ENCODE data around the gene GAS6.

The GAS6 gene

GRCh38 chr13:113860665-113861432 is 3.0 kb downstream of the GAS6 start:
- Histone ChIP-seq H3K9me3 (replicated peaks; ENCODE audit: insufficient read depth, low read length) (no peaks in the 10 kb centered on the region), H3K79me2 (ENCODE audit: low read length) (peaks cover 87% of the 10 kb centered on the region), H3K9me2 (replicated peaks; ENCODE audit: insufficient read depth, low read length) (no peaks in the 10 kb centered on the region), H3F3A (ENCODE audit: insufficient read depth, low read length) (peaks cover 79% of the 10 kb centered on the region), H3K4me2 (ENCODE audit: low read depth, low read length) (peak overlapping the region; percentile 96), H3K4me1 (ENCODE audit: low read length) (peaks cover 54% of the 10 kb centered on the region), H2AFZ (ENCODE audit: low read length) (no peak overlapping the region), H4K20me1 (ENCODE audit: insufficient read depth, low read length) (no peaks in the 10 kb centered on the region), H3K27me3 (replicated peaks; ENCODE audit: insufficient read depth, low read length) (no peaks in the 10 kb centered on the region), H3K9ac (ENCODE audit: low read length) (peak overlapping the region; percentile 98), H3K27ac (ENCODE audit: low read length) (peak overlapping the region; percentile 98), H3K36me3 (replicated peaks; ENCODE audit: insufficient read depth, low read length) (no peaks in the 10 kb centered on the region; the same call in 1 of the 2 replicates), H3K4me3 (ENCODE audit: low read length) (peak overlapping the region; percentile 85)
- DNase-seq = peak; percentile 74
- TF ChIP-seq EZH2 (optimal IDR thresholded peaks at IDR 0.05; ENCODE audit: low read depth, low read length) (no peak), CTCF (IDR thresholded peaks at IDR 0.05; ENCODE audit: low read length) (no peak), EZH2phosphoT487 (IDR thresholded peaks at IDR 0.05; ENCODE audit: low read length) (no peak)

DNA sequence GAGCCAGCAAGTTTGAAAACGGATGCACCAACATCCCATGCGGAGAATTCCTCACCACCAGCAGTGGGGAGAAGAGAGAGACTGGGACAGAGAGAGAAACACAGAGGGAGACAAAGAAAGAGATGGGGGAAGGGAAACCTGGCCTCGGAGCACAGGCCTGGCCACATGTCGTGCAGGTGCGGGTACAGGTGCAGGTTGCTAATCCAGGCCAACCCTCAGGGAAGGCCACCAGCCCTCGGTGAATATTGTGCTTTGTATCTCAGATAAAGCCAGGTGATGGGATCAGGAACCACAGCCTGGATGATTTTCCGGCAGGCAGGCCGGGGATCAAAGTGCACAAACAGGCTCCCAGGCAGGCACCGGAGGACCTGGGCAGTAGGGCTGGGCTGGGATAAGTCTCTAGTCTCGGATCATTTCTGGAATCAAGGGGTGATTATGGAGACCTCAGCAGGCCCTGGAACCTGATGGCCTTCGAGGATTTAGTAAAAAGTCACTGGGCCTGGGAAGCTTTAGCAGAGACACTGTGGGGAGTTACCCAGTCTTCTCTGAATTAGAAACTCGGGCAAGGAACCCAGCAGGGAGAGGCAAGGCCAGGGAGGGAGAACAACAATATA is 3.7 kb downstream of the GAS6 start:
- Histone ChIP-seq H3K9me2 (replicated peaks; ENCODE audit: insufficient read depth, low read length) (no peaks in the 10 kb centered on the region), H3K27me3 (replicated peaks; ENCODE audit: insufficient read depth, low read length) (no peaks in the 10 kb centered on the region), H3K4me2 (ENCODE audit: low read depth, low read length) (peak overlapping the region; percentile 96), H3F3A (ENCODE audit: insufficient read depth, low read length) (peaks cover 86% of the 10 kb centered on the region), H3K4me3 (ENCODE audit: low read length) (peak overlapping the region; percentile 85), H4K20me1 (ENCODE audit: insufficient read depth, low read length) (no peaks in the 10 kb centered on the region), H3K27ac (ENCODE audit: low read length) (peak overlapping the region; percentile 98), H3K36me3 (replicated peaks; ENCODE audit: insufficient read depth, low read length) (no peaks in the 10 kb centered on the region; the same call in 1 of the 2 replicates), H3K9me3 (replicated peaks; ENCODE audit: insufficient read depth, low read length) (no peaks in the 10 kb centered on the region), H3K9ac (ENCODE audit: low read length) (peak overlapping the region; percentile 98), H3K79me2 (ENCODE audit: low read length) (peaks cover 94% of the 10 kb centered on the region), H2AFZ (ENCODE audit: low read length) (no peak overlapping the region), H3K4me1 (ENCODE audit: low read length) (peaks cover 60% of the 10 kb centered on the region)
- TF ChIP-seq EZH2 (optimal IDR thresholded peaks at IDR 0.05; ENCODE audit: low read depth, low read length) (no peak), EZH2phosphoT487 (IDR thresholded peaks at IDR 0.05; ENCODE audit: low read length) (no peak), CTCF (IDR thresholded peaks at IDR 0.05; ENCODE audit: low read length) (no peak)
- peak; percentile 82 for DNase-seq

GRCh38 chr13:113859311-113860050 is 4.4 kb downstream of the GAS6 start:
- Histone ChIP-seq H3K36me3 (replicated peaks; ENCODE audit: insufficient read depth, low read length) (no peaks in the 10 kb centered on the region; the same call in 1 of the 2 replicates), H3F3A (ENCODE audit: insufficient read depth, low read length) (peaks cover 91% of the 10 kb centered on the region), H2AFZ (ENCODE audit: low read length) (no peak overlapping the region), H3K9me3 (replicated peaks; ENCODE audit: insufficient read depth, low read length) (no peaks in the 10 kb centered on the region), H3K9me2 (replicated peaks; ENCODE audit: insufficient read depth, low read length) (no peaks in the 10 kb centered on the region), H3K27me3 (replicated peaks; ENCODE audit: insufficient read depth, low read length) (no peaks in the 10 kb centered on the region), H3K27ac (ENCODE audit: low read length) (peak overlapping the region; percentile 98), H3K4me3 (ENCODE audit: low read length) (peak overlapping the region; percentile 85), H3K4me2 (ENCODE audit: low read depth, low read length) (peak overlapping the region; percentile 96), H3K79me2 (ENCODE audit: low read length) (peaks cover 97% of the 10 kb centered on the region), H3K9ac (ENCODE audit: low read length) (peak overlapping the region; percentile 98; the same call in 1 of the 2 replicates), H4K20me1 (ENCODE audit: insufficient read depth, low read length) (0 out of 2 replicates have a peak, but pooled peaks cover 1% of the 10 kb centered on the region), H3K4me1 (ENCODE audit: low read length) (peaks cover 67% of the 10 kb centered on the region)
- TF ChIP-seq EZH2 (optimal IDR thresholded peaks at IDR 0.05; ENCODE audit: low read depth, low read length) (no peak), EZH2phosphoT487 (IDR thresholded peaks at IDR 0.05; ENCODE audit: low read length) (no peak), CTCF (IDR thresholded peaks at IDR 0.05; ENCODE audit: low read length) (no peak)
- DNase-seq = peak; percentile 28
